ENCODE results near the gene EPN2.

The EPN2 gene

DNA sequence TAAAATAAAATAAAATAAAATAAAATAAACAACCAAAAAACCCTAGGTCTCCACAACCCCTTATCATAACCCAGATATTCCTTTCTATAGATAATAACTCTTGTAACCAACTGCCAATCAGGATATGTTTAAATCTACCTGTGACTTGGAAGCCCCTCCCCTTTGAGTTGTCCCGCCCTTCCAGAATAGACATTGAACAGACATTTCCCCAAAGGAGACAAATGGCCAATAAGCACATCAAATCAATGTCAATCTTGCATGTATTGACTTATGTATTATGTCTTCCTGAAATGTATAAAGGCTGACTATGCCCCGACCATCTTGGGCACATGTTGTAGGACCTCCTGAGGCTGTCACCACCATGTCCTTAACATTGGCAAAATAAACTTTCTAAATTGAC is 139.6 kb downstream of the EPN2 start:
- DNase-seq (ENCODE audit: extremely low read depth in 1 of 2, low read depth in 1 of 2) = no peak

DNA sequence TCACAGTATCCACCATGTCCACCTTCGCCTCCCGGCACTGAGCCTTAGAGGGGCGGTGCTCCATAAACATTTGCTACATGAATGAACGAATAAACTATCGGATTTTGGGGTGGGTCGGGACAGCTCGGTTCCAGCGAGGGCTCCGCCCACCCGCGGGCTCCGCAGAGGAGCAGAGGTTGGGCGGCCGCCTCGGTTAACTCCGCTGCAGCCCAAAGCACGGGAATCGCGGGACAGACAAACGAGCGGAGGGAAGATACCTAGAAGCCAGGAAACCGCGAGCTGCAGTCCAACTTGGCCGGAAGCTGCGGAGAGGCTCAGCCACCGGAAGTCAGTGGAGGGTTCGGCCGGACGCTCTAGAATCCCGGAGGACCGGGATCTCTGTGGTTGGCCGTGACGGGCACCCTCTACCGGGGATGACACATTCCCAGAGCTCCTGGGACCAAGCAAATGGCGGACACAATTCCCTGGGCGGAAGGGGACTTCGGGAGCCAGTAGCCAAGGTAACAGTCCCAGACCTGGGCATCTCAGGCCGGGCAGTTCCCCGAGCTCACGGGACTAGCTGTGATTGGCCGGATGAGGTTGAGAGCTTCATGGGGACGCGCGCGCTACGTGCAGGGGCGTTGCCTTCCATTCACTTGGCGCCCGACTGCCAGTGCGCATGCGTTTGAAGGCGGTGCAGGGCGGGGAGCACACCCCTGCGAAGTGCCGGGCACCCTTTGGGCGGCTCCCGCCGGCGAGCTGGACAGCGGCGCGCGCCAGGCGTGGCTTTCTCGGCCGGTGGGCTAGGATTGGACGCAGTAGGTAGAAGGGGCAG is 140.6 kb downstream of the EPN2 start:
- DNase-seq (ENCODE audit: extremely low read depth in 1 of 2, low read depth in 1 of 2) = peak; percentile 80 to 87

DNA sequence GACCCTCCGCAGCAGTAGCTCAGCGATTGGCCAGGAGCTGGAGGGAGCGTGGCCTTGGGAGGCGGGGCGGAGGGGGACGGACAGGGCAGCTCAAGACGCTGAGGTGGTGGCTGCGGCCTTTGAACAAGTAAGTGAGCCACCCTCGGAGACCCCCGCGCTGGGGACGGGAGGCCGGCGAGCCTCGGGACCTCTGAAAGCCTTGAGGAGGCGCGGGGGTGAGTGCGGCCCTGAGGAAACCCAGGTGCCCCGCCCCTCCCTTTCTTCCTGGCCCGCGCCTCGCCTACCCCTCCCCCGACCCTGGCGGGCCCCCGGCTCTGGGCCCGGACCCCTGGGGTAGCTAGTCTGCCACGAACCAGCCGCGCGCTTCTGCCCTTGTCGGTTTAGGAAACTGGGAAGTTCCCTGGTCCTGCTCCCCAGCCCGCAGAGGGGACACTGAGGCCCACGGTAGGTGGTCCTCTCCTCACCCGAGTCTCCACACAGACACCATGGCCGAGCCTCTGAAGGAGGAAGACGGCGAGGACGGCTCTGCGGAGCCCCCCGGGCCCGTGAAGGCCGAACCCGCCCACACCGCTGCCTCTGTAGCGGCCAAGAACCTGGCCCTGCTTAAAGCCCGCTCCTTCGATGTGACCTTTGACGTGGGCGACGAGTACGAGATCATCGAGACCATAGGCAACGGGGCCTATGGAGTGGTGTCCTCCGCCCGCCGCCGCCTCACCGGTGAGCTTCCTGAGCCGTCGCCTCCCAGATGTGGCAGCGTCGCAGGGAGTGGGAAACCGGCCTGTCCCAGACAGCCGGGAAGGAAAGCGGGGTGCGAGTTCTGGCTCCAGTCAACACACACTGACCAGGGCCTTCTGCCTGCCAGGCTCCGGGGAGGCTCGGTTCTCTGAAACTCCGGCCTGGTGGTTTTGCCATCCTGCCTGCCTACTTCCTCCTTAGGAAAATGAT is 141.5 kb downstream of the EPN2 start, which contains the start of gene MAPK7:
MAPK7 (plus strand) TSS at position 83 of the 945 bp plus-strand sequence; CDS start at position 486, 403 bp downstream.
- no peak for DNase-seq (ENCODE audit: extremely low read depth in 1 of 2, low read depth in 1 of 2)

DNA sequence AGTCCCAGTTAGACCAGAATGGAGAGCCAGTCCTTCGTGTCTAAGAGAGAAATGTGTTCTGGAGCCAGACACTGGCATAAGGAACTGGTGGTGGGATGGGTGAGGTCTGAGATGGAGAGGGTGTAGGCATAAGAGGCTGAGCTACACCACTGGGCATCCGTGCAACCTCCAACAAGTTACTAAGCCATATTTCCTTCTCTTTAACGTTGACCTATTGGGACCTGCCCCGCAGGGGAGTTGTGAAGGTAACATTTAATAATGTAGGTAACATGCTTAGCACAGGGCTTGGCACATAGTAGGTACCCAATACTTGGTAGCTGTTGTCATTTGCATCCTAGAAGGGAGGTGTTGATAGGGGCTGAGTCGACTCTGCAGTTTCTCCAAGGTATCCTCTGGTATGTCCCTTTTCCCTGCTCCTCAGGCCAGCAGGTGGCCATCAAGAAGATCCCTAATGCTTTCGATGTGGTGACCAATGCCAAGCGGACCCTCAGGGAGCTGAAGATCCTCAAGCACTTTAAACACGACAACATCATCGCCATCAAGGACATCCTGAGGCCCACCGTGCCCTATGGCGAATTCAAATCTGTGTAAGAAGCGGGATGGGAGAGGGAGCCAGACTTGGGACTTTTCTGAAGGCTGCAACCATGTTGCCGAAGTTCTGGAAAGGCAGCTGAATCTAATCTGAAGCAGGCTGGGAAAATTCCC is 142.3 kb downstream of the EPN2 start:
- DNase-seq (ENCODE audit: extremely low read depth in 1 of 2, low read depth in 1 of 2) = no peak

DNA sequence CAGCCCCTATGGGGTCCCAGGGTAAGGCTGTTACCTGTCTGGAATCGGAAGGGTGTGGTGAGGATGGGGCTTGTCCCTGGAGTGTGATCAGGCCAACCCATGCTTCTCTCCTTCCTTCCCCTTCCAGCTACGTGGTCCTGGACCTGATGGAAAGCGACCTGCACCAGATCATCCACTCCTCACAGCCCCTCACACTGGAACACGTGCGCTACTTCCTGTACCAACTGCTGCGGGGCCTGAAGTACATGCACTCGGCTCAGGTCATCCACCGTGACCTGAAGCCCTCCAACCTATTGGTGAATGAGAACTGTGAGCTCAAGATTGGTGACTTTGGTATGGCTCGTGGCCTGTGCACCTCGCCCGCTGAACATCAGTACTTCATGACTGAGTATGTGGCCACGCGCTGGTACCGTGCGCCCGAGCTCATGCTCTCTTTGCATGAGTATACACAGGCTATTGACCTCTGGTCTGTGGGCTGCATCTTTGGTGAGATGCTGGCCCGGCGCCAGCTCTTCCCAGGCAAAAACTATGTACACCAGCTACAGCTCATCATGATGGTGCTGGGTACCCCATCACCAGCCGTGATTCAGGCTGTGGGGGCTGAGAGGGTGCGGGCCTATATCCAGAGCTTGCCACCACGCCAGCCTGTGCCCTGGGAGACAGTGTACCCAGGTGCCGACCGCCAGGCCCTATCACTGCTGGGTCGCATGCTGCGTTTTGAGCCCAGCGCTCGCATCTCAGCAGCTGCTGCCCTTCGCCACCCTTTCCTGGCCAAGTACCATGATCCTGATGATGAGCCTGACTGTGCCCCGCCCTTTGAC is 143.5 kb downstream of the EPN2 start:
- DNase-seq (ENCODE audit: extremely low read depth in 1 of 2, low read depth in 1 of 2) = no peak

DNA sequence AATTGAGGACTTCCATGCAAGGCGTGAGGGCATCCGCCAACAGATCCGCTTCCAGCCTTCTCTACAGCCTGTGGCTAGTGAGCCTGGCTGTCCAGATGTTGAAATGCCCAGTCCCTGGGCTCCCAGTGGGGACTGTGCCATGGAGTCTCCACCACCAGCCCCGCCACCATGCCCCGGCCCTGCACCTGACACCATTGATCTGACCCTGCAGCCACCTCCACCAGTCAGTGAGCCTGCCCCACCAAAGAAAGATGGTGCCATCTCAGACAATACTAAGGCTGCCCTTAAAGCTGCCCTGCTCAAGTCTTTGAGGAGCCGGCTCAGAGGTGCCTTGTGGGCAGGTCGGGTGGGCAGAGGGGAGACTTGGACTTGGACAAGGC is 144.2 kb downstream of the EPN2 start:
- DNase-seq (ENCODE audit: extremely low read depth in 1 of 2, low read depth in 1 of 2) = no peak

DNA sequence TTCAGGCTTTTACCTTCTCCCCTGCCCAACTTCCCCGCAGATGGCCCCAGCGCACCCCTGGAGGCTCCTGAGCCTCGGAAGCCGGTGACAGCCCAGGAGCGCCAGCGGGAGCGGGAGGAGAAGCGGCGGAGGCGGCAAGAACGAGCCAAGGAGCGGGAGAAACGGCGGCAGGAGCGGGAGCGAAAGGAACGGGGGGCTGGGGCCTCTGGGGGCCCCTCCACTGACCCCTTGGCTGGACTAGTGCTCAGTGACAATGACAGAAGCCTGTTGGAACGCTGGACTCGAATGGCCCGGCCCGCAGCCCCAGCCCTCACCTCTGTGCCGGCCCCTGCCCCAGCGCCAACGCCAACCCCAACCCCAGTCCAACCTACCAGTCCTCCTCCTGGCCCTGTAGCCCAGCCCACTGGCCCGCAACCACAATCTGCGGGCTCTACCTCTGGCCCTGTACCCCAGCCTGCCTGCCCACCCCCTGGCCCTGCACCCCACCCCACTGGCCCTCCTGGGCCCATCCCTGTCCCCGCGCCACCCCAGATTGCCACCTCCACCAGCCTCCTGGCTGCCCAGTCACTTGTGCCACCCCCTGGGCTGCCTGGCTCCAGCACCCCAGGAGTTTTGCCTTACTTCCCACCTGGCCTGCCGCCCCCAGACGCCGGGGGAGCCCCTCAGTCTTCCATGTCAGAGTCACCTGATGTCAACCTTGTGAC is 144.7 kb downstream of the EPN2 start:
- DNase-seq (ENCODE audit: extremely low read depth in 1 of 2, low read depth in 1 of 2) = no peak

DNA sequence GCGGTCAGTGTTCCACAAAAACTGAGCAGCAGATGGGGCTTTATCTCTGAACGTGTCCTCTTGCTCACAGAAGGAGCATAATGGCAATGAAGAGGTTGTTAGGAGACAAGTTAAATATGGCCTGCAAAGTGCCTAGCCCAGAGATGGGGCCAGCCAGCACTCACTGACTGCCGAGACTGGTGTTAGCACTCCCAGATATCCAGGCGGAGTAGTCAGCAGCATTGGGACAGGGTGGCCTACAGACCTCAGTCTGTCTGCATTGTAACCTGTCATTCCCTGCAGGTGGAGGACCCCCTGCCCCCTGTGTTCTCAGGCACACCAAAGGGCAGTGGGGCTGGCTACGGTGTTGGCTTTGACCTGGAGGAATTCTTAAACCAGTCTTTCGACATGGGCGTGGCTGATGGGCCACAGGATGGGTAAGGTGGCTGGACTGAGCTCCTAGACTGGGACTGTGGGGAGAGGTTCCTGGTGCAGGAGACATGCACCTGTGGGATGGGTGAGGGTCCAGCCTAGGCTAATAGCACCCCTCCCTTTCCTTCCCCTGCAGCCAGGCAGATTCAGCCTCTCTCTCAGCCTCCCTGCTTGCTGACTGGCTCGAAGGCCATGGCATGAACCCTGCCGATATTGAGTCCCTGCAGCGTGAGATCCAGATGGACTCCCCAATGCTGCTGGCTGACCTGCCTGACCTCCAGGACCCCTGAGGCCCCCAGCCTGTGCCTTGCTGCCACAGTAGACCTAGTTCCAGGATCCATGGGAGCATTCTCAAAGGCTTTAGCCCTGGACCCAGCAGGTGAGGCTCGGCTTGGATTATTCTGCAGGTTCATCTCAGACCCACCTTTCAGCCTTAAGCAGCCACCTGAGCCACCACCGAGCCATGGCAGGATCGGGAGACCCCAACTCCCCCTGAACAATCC is 145.6 kb downstream of the EPN2 start:
- no peak for DNase-seq (ENCODE audit: extremely low read depth in 1 of 2, low read depth in 1 of 2)

DNA sequence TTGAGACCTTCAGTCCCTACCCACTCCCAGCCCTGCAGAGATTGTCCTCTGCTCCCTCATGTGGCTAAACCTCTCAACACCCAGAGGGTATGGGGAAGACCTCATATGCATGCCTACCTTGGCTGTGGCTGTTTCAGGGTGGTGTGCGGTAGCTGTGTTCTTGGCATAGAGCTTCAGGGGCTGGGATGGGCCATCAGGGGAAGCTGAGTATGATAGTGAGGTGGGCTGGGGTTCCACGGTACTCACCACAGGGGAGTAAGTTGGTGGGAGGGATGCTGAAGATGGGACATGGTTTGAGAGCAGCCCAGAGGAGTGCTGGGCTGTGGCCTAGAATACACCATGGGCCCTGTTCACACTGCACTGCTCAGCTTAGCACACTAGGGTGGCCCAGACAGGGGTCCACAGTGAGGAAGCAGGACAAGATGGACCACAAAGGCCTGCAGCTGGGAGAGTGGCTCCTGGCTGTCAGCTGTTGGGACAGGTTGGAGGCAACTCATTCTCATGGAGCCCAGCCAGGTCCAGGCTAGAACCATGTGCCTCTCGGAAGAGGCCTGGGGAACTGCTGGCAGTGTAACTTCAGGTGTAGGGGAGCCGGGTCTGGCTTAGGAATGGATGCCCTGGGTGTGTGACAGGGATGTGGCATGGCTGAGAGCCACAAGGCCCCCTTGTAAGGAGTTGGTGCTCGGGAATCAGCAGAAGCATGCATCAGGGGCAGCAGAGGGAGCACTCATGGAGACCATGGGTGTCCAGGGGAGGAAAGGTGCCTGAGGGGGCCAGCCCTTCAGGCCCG is 146.7 kb downstream of the EPN2 start:
- no peak for DNase-seq (ENCODE audit: extremely low read depth in 1 of 2, low read depth in 1 of 2)

DNA sequence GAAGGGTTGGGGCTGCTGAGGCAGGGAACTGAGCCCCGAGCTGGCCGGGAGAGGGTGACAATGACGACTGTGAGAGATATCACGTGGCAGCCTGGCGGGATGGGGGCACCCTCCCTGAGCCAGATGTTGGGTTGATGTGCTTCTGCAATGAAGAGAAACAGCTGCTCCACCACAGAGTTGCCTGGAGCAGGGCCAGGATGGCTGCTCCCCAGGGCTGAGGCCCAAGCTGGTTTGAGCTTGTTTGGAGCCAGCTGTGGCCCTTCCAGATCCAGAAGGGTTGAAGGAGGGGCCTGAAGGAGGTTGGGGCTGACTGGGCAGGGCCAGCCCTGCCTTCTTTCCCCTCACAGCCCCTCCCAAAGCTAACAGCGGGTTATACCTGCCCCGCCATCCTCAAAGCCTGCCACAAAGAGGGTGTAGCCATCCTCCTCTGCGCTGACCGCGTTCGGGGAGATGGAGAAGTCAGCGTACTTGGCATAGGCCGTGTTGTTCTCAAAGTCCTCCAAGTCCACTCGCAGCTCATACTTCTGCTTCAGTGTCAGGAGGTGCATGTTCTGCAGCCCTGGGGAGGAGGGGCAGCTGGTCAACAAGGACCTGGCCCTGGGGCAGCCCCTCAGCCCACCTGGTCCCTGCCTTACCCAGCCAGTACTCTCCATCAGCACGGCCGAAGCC is 147.7 kb downstream of the EPN2 start:
- DNase-seq (ENCODE audit: extremely low read depth in 1 of 2, low read depth in 1 of 2) = no peak

DNA sequence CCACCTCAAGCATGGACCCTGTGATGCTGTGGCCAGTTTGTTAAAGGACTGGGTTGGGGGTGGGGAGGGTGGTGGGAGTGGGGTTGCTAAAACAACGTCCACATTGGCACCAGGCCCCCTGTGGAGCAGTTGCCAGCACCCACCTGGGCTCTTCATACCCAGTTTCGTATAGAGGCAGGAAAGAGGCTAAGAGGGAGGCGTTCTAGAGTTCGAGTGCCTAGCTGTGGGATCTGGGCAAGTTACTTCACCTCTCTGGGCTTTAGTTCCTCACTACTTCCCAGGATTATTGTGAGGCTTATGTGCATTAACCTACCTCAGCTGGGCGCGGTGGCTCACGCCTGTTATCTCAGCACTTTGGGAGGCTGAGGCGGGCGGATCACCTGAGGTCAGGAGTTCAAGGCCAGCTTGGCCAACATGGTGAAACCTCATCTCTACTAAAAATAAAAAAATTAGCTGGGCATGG is 148.4 kb downstream of the EPN2 start:
- no peak for DNase-seq (ENCODE audit: extremely low read depth in 1 of 2, low read depth in 1 of 2)
